GM21723 (cell line): Measurements from ENCODE around the gene SMU1.
"Not testable (repeated sequence)": the region's sequence is repeated elsewhere in the genome, so short reads cannot be mapped to it uniquely, and the experiment has no call there.

Experiments
- ATAC-seq: cut with Tn5 transposase; IDR thresholded peaks from one replicate; pipeline ENCODE4 v1.9.1; 2021; ENCODE audit warnings: mild to moderate bottlenecking, moderate library complexity; ENCODE audit not compliant: unreplicated experiment

Gene SMU1

GRCh38 chr9:33105959-33106358 is 29.5 kb upstream of the SMU1 start:
- no peak for ATAC-seq

GRCh38 chr9:33105504-33105903 is 29.0 kb upstream of the SMU1 start:
- no peak for ATAC-seq

- ATAC-seq, result no peak
These were observed 27.9 kb upstream of the SMU1 start for GRCh38 chr9:33104401-33104800.

GRCh38 chr9:33103501-33104281 is 27.2 kb upstream of the SMU1 start:
- ATAC-seq, result no peak

GRCh38 chr9:33102551-33103210 is 26.2 kb upstream of the SMU1 start:
- no peak for ATAC-seq

GRCh38 chr9:33101104-33101951 is 24.9 kb upstream of the SMU1 start:
- no peak for ATAC-seq

GRCh38 chr9:33099754-33100153 is 23.3 kb upstream of the SMU1 start:
- ATAC-seq, result no peak

GRCh38 chr9:33097192-33097591 is 20.7 kb upstream of the SMU1 start:
- no peak for ATAC-seq

- ATAC-seq, result no peak
These were observed 16.2 kb upstream of the SMU1 start for GRCh38 chr9:33092634-33093033.

- ATAC-seq, result not testable (repeated sequence)
These were observed 9.2 kb upstream of the SMU1 start for GRCh38 chr9:33085672-33086071.

GRCh38 chr9:33082538-33083326 is 6.3 kb upstream of the SMU1 start:
- ATAC-seq, result no peak

GRCh38 chr9:33082128-33082527 is 5.7 kb upstream of the SMU1 start:
- ATAC-seq, result no peak

- peak; percentile 49 for ATAC-seq
These were observed 4.8 kb upstream of the SMU1 start for GRCh38 chr9:33081128-33081851.

GRCh38 chr9:33080534-33080933 is 4.1 kb upstream of the SMU1 start:
- no peak for ATAC-seq

GRCh38 chr9:33068991-33069390 is 7.5 kb downstream of the SMU1 start:
- no peak for ATAC-seq

- ATAC-seq, result peak; percentile 81
These were observed 11.1 kb downstream of the SMU1 start for GRCh38 chr9:33065157-33066076.

- ATAC-seq, result no peak
These were observed 25.3 kb downstream of the SMU1 start for GRCh38 chr9:33051144-33051543.

- peak; percentile 84 for ATAC-seq
These were observed 26.7 kb downstream of the SMU1 start for GRCh38 chr9:33049680-33050361.
